M059J (cell line): Measurements from ENCODE around the gene TRIM67. TPM values are rescaled to one million over a fixed set of nuclear protein-coding genes. Genes with fewer than 3 reads are reported as not detected.

Experiments used
- total RNA-seq: library from RNA; depleted of rRNA; stranded (reverse); fragments of >200 nt; shearing (Covaris generic); gene quantifications from 2 replicates; pipeline ENCODE4 v1.2.3, GENCODE V29; 2014; rRNA removed

The TRIM67 gene
- total RNA-seq, 1 experiment from 2014 or later, result 0.20 TPM

Other genes starting within 250 kb of the TRIM67 start
- 15.5 and 18.5 TPM in 2 replicates for gene TTC13, start 183.2 kb upstream of the TRIM67 start, total RNA-seq
- gene ARV1, start 183.0 kb upstream of the TRIM67 start, total RNA-seq, result 19.4 and 31.4 TPM in 2 replicates
- gene FAM89A, start 121.8 kb upstream of the TRIM67 start, total RNA-seq, result 7.3 and 9.4 TPM in 2 replicates
- gene GNPAT, start 79.2 kb downstream of the TRIM67 start, total RNA-seq, result 43.8 and 55.4 TPM in 2 replicates
- gene EXOC8, start 175.8 kb downstream of the TRIM67 start, total RNA-seq, result 10.8 and 13.3 TPM in 2 replicates
- 19.0 and 20.1 TPM in 2 replicates for gene SPRTN, start 176.2 kb downstream of the TRIM67 start, total RNA-seq